K562 treated with DMSO at 1 percent for 24 hours (cell line): ENCODE data around the gene TSR2. TPM values are rescaled to one million over a fixed set of nuclear protein-coding genes. Genes with fewer than 3 reads are reported as not detected.

Experiments used
- total RNA-seq: library from RNA; unstranded; fragments of 300-600 nt; gene quantifications from 2 replicates; pipeline ENCODE4 v1.2.3, GENCODE V29; 2022; ENCODE audit warnings: low read depth; ENCODE audit not compliant: insufficient read depth

Gene TSR2, protein sequence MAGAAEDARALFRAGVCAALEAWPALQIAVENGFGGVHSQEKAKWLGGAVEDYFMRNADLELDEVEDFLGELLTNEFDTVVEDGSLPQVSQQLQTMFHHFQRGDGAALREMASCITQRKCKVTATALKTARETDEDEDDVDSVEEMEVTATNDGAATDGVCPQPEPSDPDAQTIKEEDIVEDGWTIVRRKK
- total RNA-seq, result 29.5 and 31.1 TPM in 2 replicates

GRCh38 chrX:54439960-54440871, at the start of gene TSR2:
TSR2 (plus strand) TSS chrX:54440404; CDS start chrX:54440422, 18 bp downstream.

Other genes starting within 250 kb of the TSR2 start
- not detected in 2 replicates for gene WNK3, start 82.4 kb upstream of the TSR2 start, total RNA-seq
- gene FGD1, start 55.8 kb downstream of the TSR2 start, total RNA-seq, result 2.1 and 2.6 TPM in 2 replicates
- gene GNL3L, start 89.8 kb downstream of the TSR2 start, total RNA-seq, result 13.5 and 15.2 TPM in 2 replicates